OCI-LY7 (cell line): ENCODE results near the gene STIL. TPM values are rescaled to one million over a fixed set of nuclear protein-coding genes. Genes with fewer than 3 reads are reported as not detected.

Experiments
- BruUV-seq: library from RNA; stranded (reverse); fragments of 400-500 nt; replicated peaks from 2 replicates; lab custom pipeline; 2021; lab: Mats Ljungman, UMichigan
- CTCF ChIA-PET: fragments of 300-600 bp; sonication (Branson Sonifier 250); formaldehyde crosslinking; loops from one replicate; lab custom pipeline; 2022; ENCODE audit warnings: antibody characterized with exemption; ENCODE audit not compliant: unreplicated experiment; lab: Charles Lee
- POLR2A ChIA-PET: fragments of 300-600 bp; sonication (Branson Sonifier 250); formaldehyde crosslinking; loops from one replicate; lab custom pipeline; 2022; ENCODE audit warnings: antibody characterized with exemption; lab: Charles Lee
- DNase-seq: peaks from one replicate; pipeline ENCODE4 v3.0.0-alpha.2; 2015; ENCODE audit warnings: low spot score
- H2AFZ ChIP-seq: fragments of 200-600 bp; sonication (generic), shearing (Covaris generic); 2 replicates; pipeline ENCODE4 v1.6.1; 2014; ENCODE audit warnings: mild to moderate bottlenecking, antibody characterized with exemption, low read length, moderate library complexity
- H3K27ac ChIP-seq: fragments of 200-600 bp; sonication (generic); 2 replicates; pipeline ENCODE4 v1.5.1; 2014; ENCODE audit warnings: mixed run types, low read depth, mild to moderate bottlenecking, moderate library complexity, low read length, inconsistent platforms; ENCODE audit not compliant: poor library complexity, severe bottlenecking
- H3K36me3 ChIP-seq: fragments of 200-600 bp; sonication (generic); 2 replicates; pipeline ENCODE4 v1.6.1; 2014; ENCODE audit warnings: mild to moderate bottlenecking, antibody characterized with exemption, low read length, moderate library complexity, mixed read lengths; ENCODE audit not compliant: insufficient read depth
- H3K4me1 ChIP-seq: fragments of 200-600 bp; sonication (generic); 2 replicates; pipeline ENCODE4 v1.5.1; 2014; ENCODE audit warnings: mild to moderate bottlenecking, low read length; ENCODE audit not compliant: insufficient read depth, poor library complexity, severe bottlenecking
- H3K4me2 ChIP-seq: fragments of 200-600 bp; sonication (generic); 2 replicates; pipeline ENCODE4 v1.6.1; 2014; ENCODE audit warnings: mild to moderate bottlenecking, low read length
- H3K4me3 ChIP-seq: fragments of 200-600 bp; sonication (generic); 2 replicates; pipeline ENCODE4 v1.5.1; 2014; ENCODE audit warnings: mild to moderate bottlenecking, low read depth, low read length; ENCODE audit not compliant: poor library complexity, severe bottlenecking
- H3K79me2 ChIP-seq: fragments of 200-600 bp; sonication (generic); 2 replicates; pipeline ENCODE4 v1.6.1; 2016; ENCODE audit warnings: low read depth, mild to moderate bottlenecking, low read length, moderate library complexity, mixed read lengths; ENCODE audit not compliant: insufficient read depth
- H3K9me2 ChIP-seq: fragments of 200-600 bp; sonication (generic); 2 replicates; pipeline ENCODE4 v1.6.1; 2016; ENCODE audit warnings: mild to moderate bottlenecking, low read length, mixed read lengths; ENCODE audit not compliant: insufficient read depth
- H3K9me3 ChIP-seq: fragments of 200-600 bp; sonication (generic); 2 replicates; pipeline ENCODE4 v1.6.1; 2014; ENCODE audit warnings: mild to moderate bottlenecking, mixed run types, low read length, mixed read lengths
- H4K20me1 ChIP-seq: fragments of 200-600 bp; sonication (generic); 2 replicates; pipeline ENCODE4 v1.6.1; 2014; ENCODE audit warnings: mild to moderate bottlenecking, antibody characterized with exemption, low read length, moderate library complexity, mixed read lengths; ENCODE audit not compliant: insufficient read depth
- EZH2phosphoT487 ChIP-seq: fragments of 200-600 bp; sonication (generic); IDR thresholded peaks from 2 replicates; pipeline ENCODE4 v1.6.1; 2018; ENCODE audit warnings: low read depth, borderline replicate concordance, mild to moderate bottlenecking, mixed run types, antibody characterized with exemption, low read length, moderate library complexity, mixed read lengths
- intact Hi-C: fragments of 100-400 bp; cut with micrococcal nuclease; formaldehyde crosslinking; loops from one replicate; pipeline ENCODE4 v1.10.0; 2022; ENCODE audit not compliant: unreplicated experiment
- total RNA-seq, 2 experiments: library from RNA; depleted of rRNA in 1 of 2; stranded (reverse); fragments of >200 nt in 1 of 2; shearing (Covaris generic) in 1 of 2; gene quantifications; 2 replicates each; pipeline ENCODE4 v1.2.3, GENCODE V29; 2014 to 2022
- TF ChIP-seq, protein P1 (sequence below): fragments of 200-600 bp; sonication (generic); conservative IDR thresholded peaks from 2 replicates; pipeline ENCODE4 v1.5.1; 2014; ENCODE audit warnings: mild to moderate bottlenecking, antibody characterized with exemption, low read length, moderate library complexity, mixed read lengths

The STIL gene
- total RNA-seq, 2 experiments from 2014 or later, result 46.6 to 60.0 TPM

DNA sequence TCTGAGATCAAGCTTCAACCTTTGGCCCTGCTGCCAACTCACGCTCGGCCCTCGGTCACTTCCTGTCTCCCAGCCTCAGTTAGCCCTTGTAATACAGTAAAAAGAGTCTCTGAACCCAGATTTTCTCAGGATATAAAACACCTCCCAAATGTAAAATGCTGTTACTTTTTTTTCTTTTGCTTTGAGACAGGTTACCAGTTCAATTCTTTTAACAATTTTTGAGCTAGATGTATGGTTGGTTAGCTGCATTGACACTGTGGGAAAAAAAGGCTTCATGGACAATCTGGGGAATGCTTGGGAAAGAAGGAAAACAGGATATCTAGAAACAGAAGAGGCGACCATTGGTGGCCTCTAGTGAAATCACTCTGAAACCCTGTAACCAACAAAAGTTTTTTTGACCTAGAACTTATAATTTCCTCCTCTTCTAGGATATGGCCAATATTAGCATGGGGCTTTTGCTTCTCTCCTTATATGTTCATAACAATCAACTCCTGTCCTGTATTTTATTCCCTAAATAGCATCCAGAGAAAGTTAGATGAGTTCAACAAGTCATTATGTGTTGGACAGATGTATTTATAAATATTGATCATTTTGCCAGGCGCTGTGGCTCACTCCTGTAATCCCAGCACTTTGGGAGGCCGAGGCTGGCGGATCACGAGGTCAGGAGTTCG, 21.0 kb upstream of the STIL start:
- Histone ChIP-seq H3K4me2 (peak overlapping the region; percentile 82), H3K9me2 (no peaks in the 10 kb centered on the region), H3K4me1 (peaks cover 26% of the 10 kb centered on the region), H3K79me2 (peaks cover 52% of the 10 kb centered on the region), H2AFZ (peak overlapping the region; percentile 81; the same call in 1 of the 2 replicates), H4K20me1 (no peaks in the 10 kb centered on the region), H3K9me3 (no peaks in the 10 kb centered on the region), H3K27ac (peak overlapping the region; percentile 85), H3K36me3 (peaks cover 27% of the 10 kb centered on the region), H3K4me3 (peak overlapping the region; percentile 86)
- DNase-seq, result no peak
- BruUV-seq, result TSS peak; percentile 76
- intact Hi-C loops, result loop anchor here (1.0 to 2.0 kb wide), 2 partner anchors 21 to 102 kb away; partner anchors contain the start of gene STIL
- ChIA-PET CTCF (no interaction called here), POLR2A (interaction anchor here (1.1 to 3.9 kb wide), 3 partner anchors 11 to 71 kb away, joined by 3 to 18 read pairs (median 17); partner anchors contain the start of gene STIL)
- TF ChIP-seq EZH2phosphoT487, result no peak
- TF ChIP-seq, protein P1, sequence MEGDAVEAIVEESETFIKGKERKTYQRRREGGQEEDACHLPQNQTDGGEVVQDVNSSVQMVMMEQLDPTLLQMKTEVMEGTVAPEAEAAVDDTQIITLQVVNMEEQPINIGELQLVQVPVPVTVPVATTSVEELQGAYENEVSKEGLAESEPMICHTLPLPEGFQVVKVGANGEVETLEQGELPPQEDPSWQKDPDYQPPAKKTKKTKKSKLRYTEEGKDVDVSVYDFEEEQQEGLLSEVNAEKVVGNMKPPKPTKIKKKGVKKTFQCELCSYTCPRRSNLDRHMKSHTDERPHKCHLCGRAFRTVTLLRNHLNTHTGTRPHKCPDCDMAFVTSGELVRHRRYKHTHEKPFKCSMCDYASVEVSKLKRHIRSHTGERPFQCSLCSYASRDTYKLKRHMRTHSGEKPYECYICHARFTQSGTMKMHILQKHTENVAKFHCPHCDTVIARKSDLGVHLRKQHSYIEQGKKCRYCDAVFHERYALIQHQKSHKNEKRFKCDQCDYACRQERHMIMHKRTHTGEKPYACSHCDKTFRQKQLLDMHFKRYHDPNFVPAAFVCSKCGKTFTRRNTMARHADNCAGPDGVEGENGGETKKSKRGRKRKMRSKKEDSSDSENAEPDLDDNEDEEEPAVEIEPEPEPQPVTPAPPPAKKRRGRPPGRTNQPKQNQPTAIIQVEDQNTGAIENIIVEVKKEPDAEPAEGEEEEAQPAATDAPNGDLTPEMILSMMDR, result no peak

DNA sequence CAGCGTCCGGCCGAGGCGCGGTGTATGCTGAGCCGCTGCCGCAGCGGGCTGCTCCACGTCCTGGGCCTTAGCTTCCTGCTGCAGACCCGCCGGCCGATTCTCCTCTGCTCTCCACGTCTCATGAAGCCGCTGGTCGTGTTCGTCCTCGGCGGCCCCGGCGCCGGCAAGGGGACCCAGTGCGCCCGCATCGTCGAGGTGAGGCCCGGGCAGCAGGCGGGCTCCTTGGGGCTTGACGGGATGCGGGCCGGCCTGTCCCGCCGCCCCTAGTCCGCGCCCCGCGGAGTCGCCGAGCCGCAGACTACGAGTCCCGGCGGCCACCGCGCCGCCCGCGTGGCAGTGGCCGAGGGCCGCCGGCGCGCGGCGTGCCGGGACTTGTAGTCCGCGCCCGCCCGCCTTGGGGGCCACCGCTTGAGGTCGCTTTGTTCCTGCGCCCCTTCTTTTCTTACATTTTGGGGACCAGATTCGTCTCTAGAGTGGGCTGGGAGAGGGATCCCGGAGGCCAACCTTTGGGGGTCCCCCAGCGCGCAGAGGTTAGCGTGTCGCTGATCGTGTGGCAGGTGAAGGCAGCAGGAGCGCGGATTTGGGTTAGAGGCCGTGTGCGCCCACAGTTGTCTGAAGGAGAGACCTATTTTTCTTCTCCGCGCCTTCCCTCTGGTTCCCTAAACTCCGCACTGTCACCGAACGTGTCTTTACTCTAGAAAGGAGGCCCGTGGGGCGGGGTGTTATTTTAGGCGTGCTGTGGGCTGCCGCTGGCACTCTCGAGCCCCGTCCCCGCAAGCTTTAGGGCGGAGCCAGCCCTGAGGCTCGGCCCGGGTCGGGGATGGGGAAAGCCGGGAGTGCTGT, 20.2 kb upstream of the STIL start:
- peaks cover 23% of the 10 kb centered on the region for H3K36me3 ChIP-seq
- intact Hi-C loops, result loop anchor here (1.0 to 2.0 kb wide), 2 partner anchors 20 to 103 kb away; partner anchors contain the start of gene STIL
- H4K20me1 ChIP-seq, result no peaks in the 10 kb centered on the region
- peaks cover 26% of the 10 kb centered on the region for H3K4me1 ChIP-seq
- ChIA-PET POLR2A (interaction anchor here (1.0 to 3.9 kb wide), 4 partner anchors 10 to 70 kb away, joined by 3 to 18 read pairs (median 10); partner anchors contain the start of gene STIL), CTCF (interaction anchor here (1.0 to 1.9 kb wide), 4 partner anchors 10 to 63 kb away, joined by 3 to 7 read pairs (median 4); partner anchors contain the start of gene STIL)
- H3K9me3 ChIP-seq, result no peaks in the 10 kb centered on the region
- H3K4me3 ChIP-seq, result peak overlapping the region; percentile 86
- TF ChIP-seq, protein P1, result peak; percentile 68
- TF ChIP-seq EZH2phosphoT487, result no peak
- H3K27ac ChIP-seq, result peak overlapping the region; percentile 85
- no peaks in the 10 kb centered on the region for H3K9me2 ChIP-seq
- H3K79me2 ChIP-seq, result peaks cover 47% of the 10 kb centered on the region
- no TSS peak for BruUV-seq
- H2AFZ ChIP-seq, result peak overlapping the region; percentile 81; the same call in 1 of the 2 replicates
- DNase-seq, result peak; percentile 90
- H3K4me2 ChIP-seq, result peak overlapping the region; percentile 82
